ENCODE data around the gene HBQ1.
"Not testable (repeated sequence)": the region's sequence is repeated elsewhere in the genome, so short reads cannot be mapped to it uniquely, and the experiment has no call there.

DNA sequence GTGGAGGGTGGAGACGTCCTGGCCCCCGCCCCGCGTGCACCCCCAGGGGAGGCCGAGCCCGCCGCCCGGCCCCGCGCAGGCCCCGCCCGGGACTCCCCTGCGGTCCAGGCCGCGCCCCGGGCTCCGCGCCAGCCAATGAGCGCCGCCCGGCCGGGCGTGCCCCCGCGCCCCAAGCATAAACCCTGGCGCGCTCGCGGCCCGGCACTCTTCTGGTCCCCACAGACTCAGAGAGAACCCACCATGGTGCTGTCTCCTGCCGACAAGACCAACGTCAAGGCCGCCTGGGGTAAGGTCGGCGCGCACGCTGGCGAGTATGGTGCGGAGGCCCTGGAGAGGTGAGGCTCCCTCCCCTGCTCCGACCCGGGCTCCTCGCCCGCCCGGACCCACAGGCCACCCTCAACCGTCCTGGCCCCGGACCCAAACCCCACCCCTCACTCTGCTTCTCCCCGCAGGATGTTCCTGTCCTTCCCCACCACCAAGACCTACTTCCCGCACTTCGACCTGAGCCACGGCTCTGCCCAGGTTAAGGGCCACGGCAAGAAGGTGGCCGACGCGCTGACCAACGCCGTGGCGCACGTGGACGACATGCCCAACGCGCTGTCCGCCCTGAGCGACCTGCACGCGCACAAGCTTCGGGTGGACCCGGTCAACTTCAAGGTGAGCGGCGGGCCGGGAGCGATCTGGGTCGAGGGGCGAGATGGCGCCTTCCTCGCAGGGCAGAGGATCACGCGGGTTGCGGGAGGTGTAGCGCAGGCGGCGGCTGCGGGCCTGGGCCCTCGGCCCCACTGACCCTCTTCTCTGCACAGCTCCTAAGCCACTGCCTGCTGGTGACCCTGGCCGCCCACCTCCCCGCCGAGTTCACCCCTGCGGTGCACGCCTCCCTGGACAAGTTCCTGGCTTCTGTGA lies 3.5 kb upstream of the HBQ1 start, which contains the start of gene HBA1:
- TF ChIP-seq RAD21 (IDR thresholded peaks at IDR 0.05; ENCODE audit: low read length); CEBPB (IDR thresholded peaks at IDR 0.05; ENCODE audit: low read depth, low read length); POLR2A (IDR thresholded peaks at IDR 0.05; ENCODE audit: low read depth, low read length); RCOR1 (IDR thresholded peaks at IDR 0.05; ENCODE audit: insufficient replicate concordance, low read length); BHLHE40 (IDR thresholded peaks at IDR 0.05; ENCODE audit: low read depth, low read length); USF2 (IDR thresholded peaks at IDR 0.05; ENCODE audit: low read depth, low read length): not testable (repeated sequence)
- TF ChIP-seq, protein P1, sequence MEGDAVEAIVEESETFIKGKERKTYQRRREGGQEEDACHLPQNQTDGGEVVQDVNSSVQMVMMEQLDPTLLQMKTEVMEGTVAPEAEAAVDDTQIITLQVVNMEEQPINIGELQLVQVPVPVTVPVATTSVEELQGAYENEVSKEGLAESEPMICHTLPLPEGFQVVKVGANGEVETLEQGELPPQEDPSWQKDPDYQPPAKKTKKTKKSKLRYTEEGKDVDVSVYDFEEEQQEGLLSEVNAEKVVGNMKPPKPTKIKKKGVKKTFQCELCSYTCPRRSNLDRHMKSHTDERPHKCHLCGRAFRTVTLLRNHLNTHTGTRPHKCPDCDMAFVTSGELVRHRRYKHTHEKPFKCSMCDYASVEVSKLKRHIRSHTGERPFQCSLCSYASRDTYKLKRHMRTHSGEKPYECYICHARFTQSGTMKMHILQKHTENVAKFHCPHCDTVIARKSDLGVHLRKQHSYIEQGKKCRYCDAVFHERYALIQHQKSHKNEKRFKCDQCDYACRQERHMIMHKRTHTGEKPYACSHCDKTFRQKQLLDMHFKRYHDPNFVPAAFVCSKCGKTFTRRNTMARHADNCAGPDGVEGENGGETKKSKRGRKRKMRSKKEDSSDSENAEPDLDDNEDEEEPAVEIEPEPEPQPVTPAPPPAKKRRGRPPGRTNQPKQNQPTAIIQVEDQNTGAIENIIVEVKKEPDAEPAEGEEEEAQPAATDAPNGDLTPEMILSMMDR (conservative IDR thresholded peaks at IDR 0.05; ENCODE audit: low read depth, low read length): not testable (repeated sequence)
- TF ChIP-seq, protein P2, sequence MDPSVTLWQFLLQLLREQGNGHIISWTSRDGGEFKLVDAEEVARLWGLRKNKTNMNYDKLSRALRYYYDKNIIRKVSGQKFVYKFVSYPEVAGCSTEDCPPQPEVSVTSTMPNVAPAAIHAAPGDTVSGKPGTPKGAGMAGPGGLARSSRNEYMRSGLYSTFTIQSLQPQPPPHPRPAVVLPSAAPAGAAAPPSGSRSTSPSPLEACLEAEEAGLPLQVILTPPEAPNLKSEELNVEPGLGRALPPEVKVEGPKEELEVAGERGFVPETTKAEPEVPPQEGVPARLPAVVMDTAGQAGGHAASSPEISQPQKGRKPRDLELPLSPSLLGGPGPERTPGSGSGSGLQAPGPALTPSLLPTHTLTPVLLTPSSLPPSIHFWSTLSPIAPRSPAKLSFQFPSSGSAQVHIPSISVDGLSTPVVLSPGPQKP (IDR thresholded peaks at IDR 0.05; ENCODE audit: borderline replicate concordance, low read depth, low read length): not testable (repeated sequence)

Data from IMR-90 (cell line).